Right atrium auricular region (tissue), 2 donors: ENCODE measurements around the gene CPA1. TPM values are rescaled to one million over a fixed set of nuclear protein-coding genes. Genes with fewer than 3 reads are reported as not detected.

ENCODE experiments used
- DNase-seq: peaks from one replicate; pipeline ENCODE4 v3.0.0-alpha.2; 2019; ENCODE audit warnings: low spot score
- H3K27ac ChIP-seq, 2 donors: fragments of 200-600 bp; sonication (generic); 1 replicate in 1 of 2; 2 replicates in 1 of 2; pipeline ENCODE4 v1.5.1; 2016 to 2019
- H3K27me3 ChIP-seq, 2 donors: fragments of 200-600 bp; sonication (generic); one replicate each; pipeline versions ENCODE4 v1.5.1 to v1.6.0; 2017 to 2019
- H3K36me3 ChIP-seq: fragments of 200-600 bp; sonication (generic); one replicate; pipeline ENCODE4 v1.5.1; 2016
- H3K4me1 ChIP-seq, 2 donors: fragments of 200-600 bp; sonication (generic); one replicate each; pipeline versions ENCODE4 v1.5.1 to v1.6.0; 2017 to 2019
- H3K4me3 ChIP-seq, 2 donors: fragments of 200-600 bp; sonication (generic); 1 replicate in 1 of 2; 2 replicates in 1 of 2; pipeline ENCODE4 v1.5.1; 2017 to 2019; ENCODE audit warnings: mild to moderate bottlenecking in 1 of 2, moderate library complexity in 1 of 2
- H3K9me3 ChIP-seq, 2 donors: fragments of 200-600 bp; sonication (generic); one replicate each; pipeline ENCODE4 v1.5.1; 2019
- CTCF ChIP-seq, 2 donors: fragments of 200-600 bp; sonication (generic); IDR thresholded peaks; one replicate each; pipeline ENCODE4 v1.5.1; 2019; ENCODE audit warnings: antibody characterized with exemption in 2 of 2
- total RNA-seq, 2 donors: library from RNA; depleted of rRNA; stranded (reverse); fragments of >200 nt; gene quantifications; one replicate each; pipeline ENCODE4 v1.1.0, GENCODE V29; 2016

The CPA1 gene
- total RNA-seq, 2 donors from 2014 or later: not detected

GRCh38 chr7:130413201-130413600, 32.9 kb downstream of the CPA1 start:
- TF ChIP-seq CTCF (IDR thresholded peaks at IDR 0.05): no peak
- H3K27me3 ChIP-seq: no peaks in the 10 kb centered on the region
- no peak overlapping the region for H3K4me3 ChIP-seq
- no peaks in the 10 kb centered on the region for H3K9me3 ChIP-seq
- no peaks in the 10 kb centered on the region for H3K36me3 ChIP-seq
- no peak for DNase-seq
- no peaks in the 10 kb centered on the region for H3K4me1 ChIP-seq
- no peak overlapping the region for H3K27ac ChIP-seq

- Histone ChIP-seq H3K4me1 (no peaks in the 10 kb centered on the region), H3K27me3 (no peaks in the 10 kb centered on the region), H3K27ac (no peak overlapping the region), H3K9me3 (no peaks in the 10 kb centered on the region), H3K4me3 (no peak overlapping the region), H3K36me3 (no peaks in the 10 kb centered on the region)
- no peak for TF ChIP-seq CTCF (IDR thresholded peaks at IDR 0.05)
- no peak for DNase-seq
These were observed 34.7 kb downstream of the CPA1 start for GRCh38 chr7:130415006-130415405.

GRCh38 chr7:130417213-130417612, 36.9 kb downstream of the CPA1 start:
- no peak overlapping the region for H3K27ac ChIP-seq
- no peak for DNase-seq
- no peaks in the 10 kb centered on the region for H3K27me3 ChIP-seq
- H3K4me3 ChIP-seq: no peak overlapping the region
- no peaks in the 10 kb centered on the region for H3K36me3 ChIP-seq
- H3K4me1 ChIP-seq: no peaks in the 10 kb centered on the region
- H3K9me3 ChIP-seq: no peaks in the 10 kb centered on the region
- TF ChIP-seq CTCF (IDR thresholded peaks at IDR 0.05): no peak

GRCh38 chr7:130418306-130418705, 38.0 kb downstream of the CPA1 start:
- no peak overlapping the region for H3K27ac ChIP-seq
- no peaks in the 10 kb centered on the region for H3K27me3 ChIP-seq
- H3K36me3 ChIP-seq: no peaks in the 10 kb centered on the region
- H3K4me3 ChIP-seq: no peak overlapping the region
- no peak for DNase-seq
- H3K4me1 ChIP-seq: no peaks in the 10 kb centered on the region
- no peak for TF ChIP-seq CTCF (IDR thresholded peaks at IDR 0.05)
- no peaks in the 10 kb centered on the region for H3K9me3 ChIP-seq

GRCh38 chr7:130419658-130420057, 39.4 kb downstream of the CPA1 start:
- no peak for DNase-seq
- no peak for TF ChIP-seq CTCF (IDR thresholded peaks at IDR 0.05)
- H3K27ac ChIP-seq: no peak overlapping the region
- no peaks in the 10 kb centered on the region for H3K27me3 ChIP-seq
- no peaks in the 10 kb centered on the region for H3K36me3 ChIP-seq
- H3K9me3 ChIP-seq: no peaks in the 10 kb centered on the region
- no peak overlapping the region for H3K4me3 ChIP-seq
- no peaks in the 10 kb centered on the region for H3K4me1 ChIP-seq

DNA sequence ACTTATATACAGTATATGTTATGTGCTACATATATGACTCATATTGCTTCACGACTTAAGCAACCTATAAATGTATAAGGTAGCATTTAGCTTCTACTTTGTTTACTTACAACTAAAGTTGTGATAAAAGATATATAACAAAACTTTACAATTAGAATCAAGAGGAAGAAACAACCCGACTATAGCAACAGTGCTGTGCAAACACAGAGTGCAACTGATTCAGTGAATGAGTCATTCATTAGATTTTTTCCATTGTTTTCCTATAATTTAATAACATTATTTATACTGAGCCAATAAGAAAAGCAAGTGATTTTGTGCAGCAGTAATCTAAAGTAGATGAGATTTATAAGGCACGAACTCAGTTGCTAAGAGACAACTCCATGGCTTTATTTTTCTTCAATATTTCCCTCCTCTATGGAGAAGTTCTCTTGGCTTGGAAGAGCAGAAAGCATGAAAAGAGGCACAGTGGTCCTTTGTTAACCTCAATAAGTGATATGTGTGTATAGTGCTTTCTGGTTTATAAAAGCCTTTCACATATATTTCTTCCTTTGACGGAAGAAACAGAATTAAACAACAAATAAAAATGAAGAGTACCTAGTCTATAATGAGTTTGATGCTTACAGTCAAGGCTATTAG, 40.8 kb downstream of the CPA1 start:
- Histone ChIP-seq H3K9me3 (no peaks in the 10 kb centered on the region), H3K27me3 (no peaks in the 10 kb centered on the region), H3K4me1 (no peaks in the 10 kb centered on the region), H3K27ac (no peak overlapping the region), H3K4me3 (no peak overlapping the region), H3K36me3 (no peaks in the 10 kb centered on the region)
- no peak for DNase-seq
- no peak for TF ChIP-seq CTCF (IDR thresholded peaks at IDR 0.05)
